Measurements from ENCODE around the gene MOB3B. TPM values are rescaled to one million over a fixed set of nuclear protein-coding genes. Genes with fewer than 3 reads are reported as not detected.
A peak's percentile ranks its signal among the peaks of the same experiment; 100 is the strongest.

MOB3B gene
- polyA plus RNA-seq, 2 donors = 2.0 to 2.5 TPM

DNA sequence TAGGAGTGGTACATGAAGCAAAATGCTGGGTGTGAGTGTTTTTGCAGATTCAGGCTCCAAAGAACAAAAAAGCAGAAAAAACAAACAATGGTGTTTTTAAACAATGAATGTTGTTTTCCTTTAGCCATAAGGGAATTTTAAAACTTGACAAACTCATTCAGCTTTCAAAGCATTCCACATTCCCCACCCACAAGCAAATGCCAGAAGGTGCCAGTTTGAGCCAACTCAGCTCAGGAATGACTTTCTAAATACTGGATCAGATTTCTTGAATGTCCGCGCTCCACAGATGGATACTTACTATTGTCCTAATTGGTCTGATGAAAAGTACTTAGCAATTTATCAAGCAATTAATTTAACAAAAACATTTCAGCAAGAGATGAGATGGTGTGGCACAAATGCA, 12.9 kb upstream of the MOB3B start:
- Histone ChIP-seq H3K27ac (ENCODE audit: low read depth in 2 of 2, low read length in 1 of 2) (no peak overlapping the region), H3K9me3 (ENCODE audit: control insufficient read depth in 2 of 2, insufficient read depth in 1 of 2, low read depth in 1 of 2, low read length in 1 of 2) (no peaks in the 10 kb centered on the region), H3K36me3 (ENCODE audit: control insufficient read depth in 2 of 2, insufficient read depth in 2 of 2, low read length in 1 of 2) (no peaks in the 10 kb centered on the region), H3K4me3 (ENCODE audit: low read depth in 1 of 2, low read length in 2 of 2) (no peak overlapping the region), H3K27me3 (ENCODE audit: control insufficient read depth in 1 of 2, insufficient read depth in 2 of 2, low read length in 2 of 2) (no peaks in the 10 kb centered on the region), H3K4me1 (ENCODE audit: control insufficient read depth in 2 of 2, insufficient read depth in 2 of 2, low read length in 1 of 2) (no peaks in the 10 kb centered on the region)
- WGBS, 2 donors = 51 to 79% methylated on average over 2 of the region's 2 CpGs

DNA sequence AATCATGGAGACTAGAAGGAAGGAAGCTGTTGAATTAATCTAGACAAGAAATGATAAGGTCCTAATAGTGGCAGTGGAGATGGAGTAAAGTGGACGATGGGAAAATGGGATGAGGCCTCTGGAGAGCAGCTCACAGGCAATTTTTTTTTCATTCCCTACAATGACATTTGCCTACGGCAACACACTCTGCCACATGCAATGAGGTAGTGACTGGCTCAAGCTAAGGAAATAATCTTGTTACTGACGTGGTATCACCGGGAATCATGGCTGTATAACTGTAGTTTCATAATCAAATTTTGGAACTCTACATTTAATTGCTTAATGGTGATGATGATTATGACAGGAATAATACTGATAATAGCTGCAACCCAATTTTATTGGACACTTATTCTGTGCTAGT, 12.1 kb upstream of the MOB3B start:
- Histone ChIP-seq H3K4me1 (ENCODE audit: control insufficient read depth in 2 of 2, insufficient read depth in 2 of 2, low read length in 1 of 2) (no peaks in the 10 kb centered on the region), H3K27me3 (ENCODE audit: control insufficient read depth in 1 of 2, insufficient read depth in 2 of 2, low read length in 2 of 2) (no peaks in the 10 kb centered on the region), H3K4me3 (ENCODE audit: low read depth in 1 of 2, low read length in 2 of 2) (no peak overlapping the region), H3K27ac (ENCODE audit: low read depth in 2 of 2, low read length in 1 of 2) (no peak overlapping the region), H3K9me3 (ENCODE audit: control insufficient read depth in 2 of 2, insufficient read depth in 1 of 2, low read depth in 1 of 2, low read length in 1 of 2) (no peaks in the 10 kb centered on the region), H3K36me3 (ENCODE audit: control insufficient read depth in 2 of 2, insufficient read depth in 2 of 2, low read length in 1 of 2) (no peaks in the 10 kb centered on the region)
- 64 to 95% methylated on average over 4 of the region's 4 CpGs for WGBS, 2 donors

DNA sequence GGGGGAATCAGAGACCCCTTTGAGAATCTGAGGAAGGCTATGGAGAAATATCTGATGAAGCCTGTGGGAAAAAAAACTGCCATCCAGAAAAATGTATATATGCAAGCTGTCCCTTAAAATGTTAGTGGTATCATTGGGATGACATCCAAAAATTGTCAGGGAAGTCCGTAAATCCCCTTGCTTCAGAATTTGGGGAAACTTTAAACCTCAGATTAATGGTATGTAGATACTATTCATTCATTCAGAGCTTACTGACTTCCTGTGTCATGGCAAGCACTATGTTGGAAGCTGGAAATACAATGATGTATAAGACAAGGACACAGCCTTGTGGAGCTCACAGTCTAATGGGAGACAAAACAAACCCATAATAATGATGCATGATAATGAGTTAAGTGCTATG, 10.9 kb upstream of the MOB3B start:
- WGBS, 2 donors = 29 to 50% methylated on average over 1 of the region's 1 CpG
- no peak overlapping the region for H3K27ac ChIP-seq (ENCODE audit: low read depth in 2 of 2, low read length in 1 of 2)
- H3K27me3 ChIP-seq (ENCODE audit: control insufficient read depth in 1 of 2, insufficient read depth in 2 of 2, low read length in 2 of 2) = no peaks in the 10 kb centered on the region
- H3K4me3 ChIP-seq (ENCODE audit: low read depth in 1 of 2, low read length in 2 of 2) = no peak overlapping the region
- no peaks in the 10 kb centered on the region for H3K36me3 ChIP-seq (ENCODE audit: control insufficient read depth in 2 of 2, insufficient read depth in 2 of 2, low read length in 1 of 2)
- no peaks in the 10 kb centered on the region for H3K9me3 ChIP-seq (ENCODE audit: control insufficient read depth in 2 of 2, insufficient read depth in 1 of 2, low read depth in 1 of 2, low read length in 1 of 2)
- H3K4me1 ChIP-seq (ENCODE audit: control insufficient read depth in 2 of 2, insufficient read depth in 2 of 2, low read length in 1 of 2) = no peaks in the 10 kb centered on the region

DNA sequence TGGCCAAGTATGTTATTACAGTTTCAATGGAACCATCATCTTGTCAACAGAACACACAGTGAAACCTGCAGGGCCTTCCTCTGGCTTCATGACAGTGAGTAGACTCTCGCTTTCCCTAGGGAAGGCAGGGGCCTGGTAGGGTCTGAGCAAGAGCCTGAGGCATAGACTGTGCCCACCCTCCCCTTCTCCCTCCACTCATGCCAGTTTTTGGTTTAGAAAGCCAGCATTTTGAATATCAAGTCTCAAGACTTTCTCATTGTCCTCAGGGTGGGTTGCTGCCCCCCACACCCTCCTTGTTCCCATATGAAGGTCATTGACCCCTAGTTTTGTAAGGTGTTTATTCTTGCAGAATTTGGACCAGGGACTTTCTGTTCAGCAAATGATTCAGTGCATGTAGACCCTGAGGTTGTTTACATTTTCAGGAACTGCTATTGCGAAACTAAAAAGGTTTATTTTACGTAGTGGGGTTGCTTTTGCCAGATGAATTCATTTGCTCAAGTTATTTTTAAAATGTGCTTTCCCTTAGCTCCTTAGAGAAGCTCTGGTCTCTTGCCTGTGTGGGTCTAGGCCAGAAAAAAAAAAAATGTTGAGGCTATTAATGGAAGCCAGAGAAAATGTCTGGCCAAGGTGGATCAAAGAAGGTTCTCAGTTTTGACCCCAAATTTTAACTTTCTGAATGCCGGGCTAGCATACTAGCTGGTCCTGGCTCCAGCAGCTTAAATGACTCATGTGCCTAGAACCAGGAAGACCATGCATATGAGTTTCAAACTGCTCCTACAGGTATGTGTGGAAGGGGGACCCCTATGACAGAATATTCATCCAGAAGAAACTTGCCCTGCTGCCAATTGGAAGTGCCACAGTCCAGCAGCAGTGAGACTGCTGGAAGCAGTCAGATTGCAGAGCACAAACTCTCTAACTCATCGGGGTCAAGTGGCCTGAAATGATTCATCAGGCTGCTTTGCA, 10.1 kb upstream of the MOB3B start:
- H3K36me3 ChIP-seq (ENCODE audit: control insufficient read depth in 2 of 2, insufficient read depth in 2 of 2, low read length in 1 of 2) = no peaks in the 10 kb centered on the region
- no peaks in the 10 kb centered on the region for H3K4me1 ChIP-seq (ENCODE audit: control insufficient read depth in 2 of 2, insufficient read depth in 2 of 2, low read length in 1 of 2)
- no peak overlapping the region for H3K4me3 ChIP-seq (ENCODE audit: low read depth in 1 of 2, low read length in 2 of 2)
- whole genome bisulfite sequencing, 2 donors = 39 to 51% methylated on average over 5 of the region's 5 CpGs
- H3K27me3 ChIP-seq (ENCODE audit: control insufficient read depth in 1 of 2, insufficient read depth in 2 of 2, low read length in 2 of 2) = no peaks in the 10 kb centered on the region
- peak overlapping the region; percentile 82 to 84 for H3K27ac ChIP-seq (ENCODE audit: low read depth in 2 of 2, low read length in 1 of 2)
- H3K9me3 ChIP-seq (ENCODE audit: control insufficient read depth in 2 of 2, insufficient read depth in 1 of 2, low read depth in 1 of 2, low read length in 1 of 2) = no peaks in the 10 kb centered on the region

DNA sequence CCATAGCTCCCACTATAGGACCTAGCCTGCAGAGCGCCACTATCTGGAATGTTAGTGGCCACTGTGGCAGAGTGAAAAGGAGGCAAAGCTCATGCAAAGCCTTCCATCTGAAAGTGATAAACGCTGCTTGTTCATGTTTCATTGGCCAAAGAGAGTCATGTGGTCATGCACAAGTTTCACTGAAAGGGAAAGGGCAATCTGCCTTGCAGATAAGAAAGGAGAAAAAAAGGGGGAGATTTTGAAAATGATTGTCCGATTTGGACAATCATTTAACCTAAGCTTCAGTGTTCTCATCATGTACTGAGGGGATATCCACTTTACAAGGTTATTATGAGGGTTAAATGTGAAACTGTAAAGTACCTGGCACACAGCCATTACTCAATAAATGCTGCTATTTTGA, 9.0 kb upstream of the MOB3B start:
- no peaks in the 10 kb centered on the region for H3K27me3 ChIP-seq (ENCODE audit: control insufficient read depth in 1 of 2, insufficient read depth in 2 of 2, low read length in 2 of 2)
- no peak overlapping the region for H3K27ac ChIP-seq (ENCODE audit: low read depth in 2 of 2, low read length in 1 of 2)
- no peaks in the 10 kb centered on the region for H3K9me3 ChIP-seq (ENCODE audit: control insufficient read depth in 2 of 2, insufficient read depth in 1 of 2, low read depth in 1 of 2, low read length in 1 of 2)
- 70 to 84% methylated on average over 3 of the region's 3 CpGs for WGBS, 2 donors
- H3K4me1 ChIP-seq (ENCODE audit: control insufficient read depth in 2 of 2, insufficient read depth in 2 of 2, low read length in 1 of 2) = no peaks in the 10 kb centered on the region
- H3K36me3 ChIP-seq (ENCODE audit: control insufficient read depth in 2 of 2, insufficient read depth in 2 of 2, low read length in 1 of 2) = no peaks in the 10 kb centered on the region
- H3K4me3 ChIP-seq (ENCODE audit: low read depth in 1 of 2, low read length in 2 of 2) = no peak overlapping the region

DNA sequence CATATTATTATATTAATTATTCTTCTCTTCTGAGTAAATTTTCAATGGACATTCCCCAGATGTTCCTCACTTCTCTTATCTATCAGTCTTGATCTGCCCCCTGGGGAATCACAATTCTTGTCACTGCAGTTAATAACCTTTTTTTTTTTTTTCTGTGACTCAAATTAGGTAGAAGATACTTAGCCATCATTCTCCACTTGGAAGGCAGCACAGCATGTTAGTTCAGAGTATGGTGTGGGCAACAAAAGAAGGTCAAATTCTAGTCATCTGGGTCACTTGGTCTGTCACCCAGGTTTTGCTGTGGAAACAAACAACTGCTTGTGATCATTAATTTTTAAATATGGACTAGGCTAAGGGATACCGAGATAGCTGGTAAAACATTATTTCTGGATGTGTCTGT, 8.1 kb upstream of the MOB3B start:
- H3K27me3 ChIP-seq (ENCODE audit: control insufficient read depth in 1 of 2, insufficient read depth in 2 of 2, low read length in 2 of 2) = no peaks in the 10 kb centered on the region
- no peaks in the 10 kb centered on the region for H3K9me3 ChIP-seq (ENCODE audit: control insufficient read depth in 2 of 2, insufficient read depth in 1 of 2, low read depth in 1 of 2, low read length in 1 of 2)
- no peaks in the 10 kb centered on the region for H3K4me1 ChIP-seq (ENCODE audit: control insufficient read depth in 2 of 2, insufficient read depth in 2 of 2, low read length in 1 of 2)
- 95% methylated on average over 1 of the region's 1 CpG for WGBS, 2 donors
- no peaks in the 10 kb centered on the region for H3K36me3 ChIP-seq (ENCODE audit: control insufficient read depth in 2 of 2, insufficient read depth in 2 of 2, low read length in 1 of 2)
- no peak overlapping the region for H3K4me3 ChIP-seq (ENCODE audit: low read depth in 1 of 2, low read length in 2 of 2)
- no peak overlapping the region for H3K27ac ChIP-seq (ENCODE audit: low read depth in 2 of 2, low read length in 1 of 2)

DNA sequence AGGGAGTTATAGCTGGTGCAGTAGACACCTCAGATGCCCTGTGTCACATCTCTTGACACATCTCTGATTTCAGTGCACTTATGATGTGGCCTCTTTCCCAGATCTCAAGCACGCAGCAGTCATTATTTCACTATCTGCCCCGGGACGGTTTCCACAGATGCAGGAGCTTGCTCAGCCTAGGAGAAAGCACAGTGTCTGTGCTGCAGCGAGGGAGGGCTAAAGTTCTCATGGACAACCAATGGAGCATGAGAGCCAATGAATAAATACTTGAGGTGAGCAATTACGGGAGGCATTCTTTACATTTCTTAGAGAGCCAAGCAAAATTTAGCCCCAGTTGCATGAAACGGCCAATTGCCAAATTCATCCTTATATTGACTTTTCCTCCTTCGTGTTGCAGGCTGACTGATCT, 7.4 kb upstream of the MOB3B start:
- Histone ChIP-seq H3K4me3 (ENCODE audit: low read depth in 1 of 2, low read length in 2 of 2) (no peak overlapping the region), H3K27ac (ENCODE audit: low read depth in 2 of 2, low read length in 1 of 2) (no peak overlapping the region), H3K4me1 (ENCODE audit: control insufficient read depth in 2 of 2, insufficient read depth in 2 of 2, low read length in 1 of 2) (no peaks in the 10 kb centered on the region), H3K9me3 (ENCODE audit: control insufficient read depth in 2 of 2, insufficient read depth in 1 of 2, low read depth in 1 of 2, low read length in 1 of 2) (no peaks in the 10 kb centered on the region), H3K27me3 (ENCODE audit: control insufficient read depth in 1 of 2, insufficient read depth in 2 of 2, low read length in 2 of 2) (no peaks in the 10 kb centered on the region), H3K36me3 (ENCODE audit: control insufficient read depth in 2 of 2, insufficient read depth in 2 of 2, low read length in 1 of 2) (no peaks in the 10 kb centered on the region)
- WGBS, 2 donors = 50 to 60% methylated on average over 7 of the region's 7 CpGs

DNA sequence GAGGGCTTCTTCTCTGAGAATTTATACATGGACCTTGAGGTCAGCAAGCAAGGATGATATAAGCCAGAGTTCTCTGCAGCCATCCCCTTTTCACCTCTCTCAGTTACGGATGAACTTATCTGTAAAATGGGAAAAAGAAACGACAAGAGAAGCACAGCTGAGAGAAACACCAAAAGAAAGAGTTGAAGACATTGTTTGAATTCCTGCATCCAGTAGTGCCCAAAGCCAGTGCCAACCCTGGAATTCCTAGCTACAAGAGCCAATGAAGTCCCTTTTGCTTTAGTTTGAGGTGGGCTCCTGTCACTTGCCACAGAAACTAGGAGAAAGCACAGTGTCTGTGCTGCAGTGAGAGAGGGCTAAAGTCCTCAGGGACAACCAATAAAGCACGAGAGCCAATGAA, 6.6 kb upstream of the MOB3B start:
- no peak overlapping the region for H3K4me3 ChIP-seq (ENCODE audit: low read depth in 1 of 2, low read length in 2 of 2)
- no peaks in the 10 kb centered on the region for H3K4me1 ChIP-seq (ENCODE audit: control insufficient read depth in 2 of 2, insufficient read depth in 2 of 2, low read length in 1 of 2)
- no peaks in the 10 kb centered on the region for H3K9me3 ChIP-seq (ENCODE audit: control insufficient read depth in 2 of 2, insufficient read depth in 1 of 2, low read depth in 1 of 2, low read length in 1 of 2)
- no peak overlapping the region for H3K27ac ChIP-seq (ENCODE audit: low read depth in 2 of 2, low read length in 1 of 2)
- 86 to 93% methylated on average over 3 of the region's 3 CpGs for WGBS, 2 donors
- H3K27me3 ChIP-seq (ENCODE audit: control insufficient read depth in 1 of 2, insufficient read depth in 2 of 2, low read length in 2 of 2) = no peaks in the 10 kb centered on the region
- no peaks in the 10 kb centered on the region for H3K36me3 ChIP-seq (ENCODE audit: control insufficient read depth in 2 of 2, insufficient read depth in 2 of 2, low read length in 1 of 2)

DNA sequence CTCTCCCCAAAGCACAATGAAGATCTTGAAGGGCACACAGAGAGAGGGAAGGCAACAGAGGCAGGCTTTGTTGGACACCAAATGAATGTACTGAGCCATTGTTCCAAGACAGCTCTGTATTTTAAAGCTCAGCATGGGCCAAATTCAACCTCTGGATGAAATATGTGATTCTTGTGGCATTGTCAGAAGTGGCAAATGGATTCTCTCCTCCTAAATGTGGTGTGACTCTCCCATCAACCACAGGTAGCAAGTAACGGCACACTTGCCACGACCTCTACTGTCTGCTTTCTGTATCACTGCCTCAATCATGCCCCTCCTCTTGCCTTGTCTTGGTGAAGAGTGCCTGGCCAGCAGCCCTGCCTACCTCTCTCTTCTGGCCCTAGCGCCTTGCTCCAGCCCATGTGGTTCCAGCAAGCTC, 6.1 kb upstream of the MOB3B start:
- H3K27ac ChIP-seq (ENCODE audit: low read depth in 2 of 2, low read length in 1 of 2) = no peak overlapping the region
- WGBS, 2 donors = 71 to 77% methylated on average over 3 of the region's 3 CpGs

DNA sequence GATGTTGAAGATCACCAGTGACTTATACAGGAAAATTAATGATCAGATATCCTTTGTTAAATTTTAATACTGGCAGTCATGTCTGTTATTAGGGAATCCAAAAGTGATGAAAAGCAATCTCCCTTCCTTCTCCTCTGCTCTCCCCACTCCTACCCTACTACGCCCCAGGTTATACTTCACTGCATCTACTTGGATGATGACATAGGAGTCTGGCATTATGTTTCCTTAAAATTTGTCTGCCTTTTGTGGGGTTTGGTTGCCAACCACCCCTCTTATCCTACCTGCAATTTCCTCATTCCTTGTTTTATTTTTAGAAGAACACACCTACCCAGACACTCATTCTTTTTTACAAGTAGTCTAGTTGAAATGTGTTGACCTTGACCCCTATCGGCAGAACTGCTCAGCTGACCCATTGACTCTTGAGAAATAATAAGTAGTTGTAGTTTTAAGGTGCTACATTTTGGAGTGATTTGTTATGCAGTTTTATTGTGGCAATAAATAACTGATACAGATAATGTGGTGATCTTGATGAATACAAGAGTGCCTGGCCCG, 5.1 kb upstream of the MOB3B start:
- no peaks in the 10 kb centered on the region for H3K9me3 ChIP-seq (ENCODE audit: control insufficient read depth in 2 of 2, insufficient read depth in 1 of 2, low read depth in 1 of 2, low read length in 1 of 2)
- no peaks in the 10 kb centered on the region for H3K27me3 ChIP-seq (ENCODE audit: control insufficient read depth in 1 of 2, insufficient read depth in 2 of 2, low read length in 2 of 2)
- H3K4me1 ChIP-seq (ENCODE audit: control insufficient read depth in 2 of 2, insufficient read depth in 2 of 2, low read length in 1 of 2) = no peaks in the 10 kb centered on the region
- no peak overlapping the region for H3K4me3 ChIP-seq (ENCODE audit: low read depth in 1 of 2, low read length in 2 of 2)
- no peaks in the 10 kb centered on the region for H3K36me3 ChIP-seq (ENCODE audit: control insufficient read depth in 2 of 2, insufficient read depth in 2 of 2, low read length in 1 of 2)
- H3K27ac ChIP-seq (ENCODE audit: low read depth in 2 of 2, low read length in 1 of 2) = peak overlapping the region in 1 of 2 donors; percentile 52
- 83 to 90% methylated on average over 3 of the region's 3 CpGs for WGBS, 2 donors

More for the DNA sequence above, 6.1 kb upstream of the MOB3B start:
- no peaks in the 10 kb centered on the region for H3K27me3 ChIP-seq (ENCODE audit: control insufficient read depth in 1 of 2, insufficient read depth in 2 of 2, low read length in 2 of 2)
- no peaks in the 10 kb centered on the region for H3K36me3 ChIP-seq (ENCODE audit: control insufficient read depth in 2 of 2, insufficient read depth in 2 of 2, low read length in 1 of 2)
- no peaks in the 10 kb centered on the region for H3K9me3 ChIP-seq (ENCODE audit: control insufficient read depth in 2 of 2, insufficient read depth in 1 of 2, low read depth in 1 of 2, low read length in 1 of 2)
- H3K4me1 ChIP-seq (ENCODE audit: control insufficient read depth in 2 of 2, insufficient read depth in 2 of 2, low read length in 1 of 2) = no peaks in the 10 kb centered on the region
- no peak overlapping the region for H3K4me3 ChIP-seq (ENCODE audit: low read depth in 1 of 2, low read length in 2 of 2)
